HG03342 (cell line): ENCODE data around the gene MORN1.

ENCODE experiments used
- ATAC-seq: cut with Tn5 transposase; IDR thresholded peaks from one replicate; pipeline ENCODE4 v1.9.1; 2021; ENCODE audit warnings: mild to moderate bottlenecking, moderate library complexity; ENCODE audit not compliant: unreplicated experiment

Gene MORN1

DNA sequence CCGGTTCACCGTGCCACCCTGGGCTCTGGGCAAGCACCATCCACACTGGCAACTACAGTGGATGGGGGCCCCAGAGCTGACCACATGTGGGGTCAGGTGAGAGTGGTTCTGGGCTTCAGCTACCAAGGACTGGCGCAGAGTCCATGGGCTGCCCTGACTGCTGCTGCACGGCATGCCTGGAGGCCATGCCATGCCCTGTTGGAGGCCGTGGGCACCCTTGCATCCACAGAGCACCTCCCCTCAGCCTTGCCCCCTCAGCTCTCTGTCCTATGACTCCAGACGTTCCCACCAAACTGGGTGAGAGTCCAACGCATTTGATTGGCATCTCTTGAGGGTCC is 15.5 kb downstream of the MORN1 start:
- no peak for ATAC-seq

- ATAC-seq, result no peak
Measured at GRCh38 chr1:2375246-2375922, 16.0 kb downstream of the MORN1 start.

DNA sequence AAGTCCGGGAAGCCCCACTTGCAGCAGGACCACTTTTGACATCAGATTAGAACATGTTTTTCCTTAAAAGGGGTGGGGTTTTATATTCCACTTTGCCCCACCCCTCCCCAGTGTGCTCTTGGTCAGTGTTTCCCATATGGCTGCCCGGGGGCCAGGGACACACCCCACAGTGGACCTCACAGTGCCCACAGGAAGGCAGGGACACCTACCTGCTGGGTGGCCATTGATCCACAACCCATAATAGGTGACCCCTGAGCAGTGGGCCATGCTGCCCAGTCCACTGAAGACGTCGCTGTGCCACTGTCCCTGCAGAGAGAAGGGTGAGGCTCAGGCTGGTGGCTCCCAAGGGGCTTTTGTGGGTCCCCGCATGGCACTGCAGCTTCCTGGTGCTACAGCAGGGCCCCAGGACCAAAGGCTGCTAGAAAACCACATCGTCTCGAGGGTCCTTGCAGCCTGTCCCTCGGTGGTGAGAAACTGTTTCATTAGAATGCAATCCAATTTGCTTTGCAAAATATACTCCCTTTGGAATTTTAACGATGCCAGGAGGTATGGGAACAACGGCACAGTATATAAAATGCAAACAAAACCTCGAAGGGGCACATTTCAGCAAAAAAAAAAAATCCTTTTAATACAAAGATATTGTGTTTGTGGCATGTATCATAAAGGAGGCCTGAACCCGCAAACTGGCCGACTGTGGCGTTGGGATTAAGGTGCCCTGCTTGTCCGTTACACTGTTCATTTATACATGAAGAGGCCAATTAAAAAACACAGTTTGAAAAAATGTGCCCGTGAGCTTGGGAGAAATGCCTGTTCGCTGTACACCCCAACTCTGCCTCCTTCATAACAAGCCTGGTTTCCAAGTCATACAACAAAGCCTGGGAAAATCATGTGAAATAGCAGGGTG is 16.9 kb downstream of the MORN1 start:
- no peak for ATAC-seq

- no peak for ATAC-seq
Measured at GRCh38 chr1:2373551-2374251, 17.7 kb downstream of the MORN1 start.

DNA sequence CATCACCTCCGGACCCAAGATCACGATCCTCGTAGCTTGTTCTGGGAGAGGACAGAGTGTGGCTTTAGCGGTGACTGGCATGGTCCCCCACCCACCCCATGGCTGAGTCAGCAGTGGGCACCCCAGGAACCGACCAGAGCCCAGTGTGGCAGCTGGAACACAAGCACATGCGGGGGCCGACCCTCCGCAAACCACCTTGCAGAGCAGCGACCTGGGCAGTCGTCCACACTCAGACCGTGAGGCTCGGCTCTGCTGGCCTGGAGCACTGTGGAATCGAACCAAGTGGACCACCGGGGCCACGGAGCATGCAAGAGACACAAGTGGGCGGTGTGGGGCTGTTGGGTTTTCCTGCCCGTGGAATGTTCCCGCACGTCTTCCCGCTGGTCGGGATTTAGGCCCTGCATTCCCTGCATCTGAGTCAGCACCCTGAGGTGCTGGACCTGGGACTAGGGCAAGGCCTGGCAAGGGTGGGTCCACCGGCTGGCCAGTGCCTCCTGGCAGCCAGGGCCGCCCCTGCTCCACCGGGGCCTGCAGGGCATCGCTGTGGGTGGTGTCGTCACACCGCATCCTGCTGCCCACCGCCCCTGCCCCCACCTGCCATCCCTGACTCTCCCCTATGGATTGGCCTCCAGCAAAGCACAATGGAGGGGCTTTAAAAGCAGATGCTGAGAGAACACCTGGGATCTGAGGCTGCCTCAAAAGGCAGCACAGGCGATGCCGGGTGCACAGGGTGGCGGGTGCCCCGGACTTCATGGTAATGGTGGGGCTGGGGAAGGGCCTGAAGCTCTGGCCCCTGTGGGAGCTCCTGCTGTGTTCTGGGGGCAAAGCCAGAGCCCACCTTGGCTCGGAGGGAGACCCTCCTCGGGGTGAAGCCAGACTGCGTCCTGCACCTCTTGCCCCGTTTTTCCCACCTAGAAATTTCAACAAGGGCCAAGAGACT is 18.5 kb downstream of the MORN1 start:
- ATAC-seq, result no peak

DNA sequence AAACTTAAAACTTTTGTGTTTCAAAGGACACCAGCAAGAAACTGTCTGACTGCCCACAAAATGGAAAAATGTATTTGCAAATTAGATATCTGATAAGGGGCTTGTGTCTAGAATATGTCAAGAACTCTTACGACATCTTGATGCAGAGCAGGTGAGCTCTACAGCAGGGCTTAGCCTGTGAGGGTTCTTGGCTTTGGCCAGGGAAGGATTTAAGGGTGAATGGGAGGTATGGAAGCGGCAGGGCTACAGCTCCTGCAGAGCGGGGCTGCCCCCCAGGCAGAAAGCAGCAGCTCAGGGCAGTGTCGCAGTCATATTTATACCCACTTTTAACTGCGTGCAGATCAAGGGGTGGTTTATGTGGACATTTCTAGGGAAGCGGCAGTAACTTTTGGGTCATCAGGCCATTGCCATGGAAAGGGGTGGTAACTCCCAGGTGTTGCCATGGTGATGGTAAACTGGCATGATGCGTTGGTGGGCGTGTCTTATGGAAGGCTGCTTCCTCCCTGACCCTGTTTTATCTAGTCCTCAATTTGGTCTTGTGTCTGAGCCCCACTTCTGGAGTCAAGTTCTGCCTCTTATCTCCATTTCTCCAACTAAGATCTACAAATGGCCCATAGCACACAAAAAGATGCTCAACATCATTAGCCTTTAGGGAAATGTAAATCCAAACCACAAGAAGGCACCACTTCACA is 23.2 kb downstream of the MORN1 start:
- ATAC-seq, result no peak

DNA sequence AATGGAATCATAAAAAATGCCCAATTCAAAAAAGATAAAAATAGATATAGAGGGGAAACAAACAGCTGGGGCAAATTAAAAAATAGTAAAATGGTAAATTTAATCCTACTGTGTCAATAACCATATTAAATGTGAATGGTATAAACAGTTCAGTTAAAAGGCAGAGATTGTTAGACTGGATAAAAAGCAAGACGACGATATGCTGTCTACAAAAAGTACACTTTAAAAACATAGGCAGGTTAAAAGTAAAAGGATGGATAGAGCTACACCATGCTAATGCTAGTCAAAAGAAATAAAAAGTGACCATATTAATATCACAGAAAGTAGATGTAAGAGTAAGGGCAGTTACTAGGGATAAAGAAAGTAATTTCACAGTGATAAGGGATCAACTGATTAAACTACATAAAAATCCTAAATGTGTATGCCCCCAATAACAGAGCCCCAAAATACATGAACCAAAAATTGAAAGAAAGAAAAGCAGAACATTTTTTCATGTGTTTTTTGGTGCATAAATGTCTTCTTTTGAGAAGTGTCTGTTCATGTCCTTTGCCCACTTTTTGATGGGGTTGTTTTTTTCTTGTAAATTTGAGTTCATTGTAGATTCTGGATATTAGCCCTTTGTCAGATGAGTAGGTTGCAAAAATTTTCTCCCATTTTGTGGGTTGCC is 27.4 kb downstream of the MORN1 start:
- ATAC-seq, result no peak

DNA sequence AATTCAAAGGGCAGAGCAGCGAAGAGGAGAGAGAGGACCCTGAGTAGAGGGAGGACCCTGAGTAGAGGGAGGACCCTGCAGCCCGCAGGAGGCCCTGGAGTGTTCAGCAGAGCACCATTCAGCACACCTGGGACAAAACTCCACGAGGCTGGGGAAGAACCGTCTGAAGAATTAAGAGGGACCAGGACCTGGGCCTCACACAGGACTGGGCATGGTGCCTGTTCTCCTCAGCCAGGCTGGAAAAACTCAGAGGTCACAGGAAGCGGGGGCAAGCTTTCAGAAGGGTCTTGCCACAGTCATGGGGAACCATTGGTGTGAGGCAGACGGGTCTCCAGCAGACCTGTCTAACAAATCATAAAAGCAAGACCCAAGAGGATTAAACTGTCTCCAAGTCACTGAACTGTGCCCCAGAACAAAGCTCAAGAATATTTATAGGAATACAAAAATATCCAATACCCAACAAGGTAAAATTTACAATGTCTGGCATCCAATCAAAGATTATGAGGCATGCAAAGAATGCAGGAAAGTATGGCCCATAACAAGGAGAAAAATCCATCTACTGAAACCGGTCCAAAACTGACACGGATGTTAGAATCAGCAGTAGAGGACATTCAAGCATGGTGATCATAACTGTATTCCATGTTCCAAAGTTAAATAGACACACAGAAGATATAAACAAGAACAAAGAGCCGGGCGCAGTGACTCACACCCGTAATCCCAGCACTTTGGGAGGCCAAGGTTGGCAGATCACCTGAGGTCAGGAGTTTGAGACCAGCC is 30.6 kb downstream of the MORN1 start:
- ATAC-seq, result no peak

DNA sequence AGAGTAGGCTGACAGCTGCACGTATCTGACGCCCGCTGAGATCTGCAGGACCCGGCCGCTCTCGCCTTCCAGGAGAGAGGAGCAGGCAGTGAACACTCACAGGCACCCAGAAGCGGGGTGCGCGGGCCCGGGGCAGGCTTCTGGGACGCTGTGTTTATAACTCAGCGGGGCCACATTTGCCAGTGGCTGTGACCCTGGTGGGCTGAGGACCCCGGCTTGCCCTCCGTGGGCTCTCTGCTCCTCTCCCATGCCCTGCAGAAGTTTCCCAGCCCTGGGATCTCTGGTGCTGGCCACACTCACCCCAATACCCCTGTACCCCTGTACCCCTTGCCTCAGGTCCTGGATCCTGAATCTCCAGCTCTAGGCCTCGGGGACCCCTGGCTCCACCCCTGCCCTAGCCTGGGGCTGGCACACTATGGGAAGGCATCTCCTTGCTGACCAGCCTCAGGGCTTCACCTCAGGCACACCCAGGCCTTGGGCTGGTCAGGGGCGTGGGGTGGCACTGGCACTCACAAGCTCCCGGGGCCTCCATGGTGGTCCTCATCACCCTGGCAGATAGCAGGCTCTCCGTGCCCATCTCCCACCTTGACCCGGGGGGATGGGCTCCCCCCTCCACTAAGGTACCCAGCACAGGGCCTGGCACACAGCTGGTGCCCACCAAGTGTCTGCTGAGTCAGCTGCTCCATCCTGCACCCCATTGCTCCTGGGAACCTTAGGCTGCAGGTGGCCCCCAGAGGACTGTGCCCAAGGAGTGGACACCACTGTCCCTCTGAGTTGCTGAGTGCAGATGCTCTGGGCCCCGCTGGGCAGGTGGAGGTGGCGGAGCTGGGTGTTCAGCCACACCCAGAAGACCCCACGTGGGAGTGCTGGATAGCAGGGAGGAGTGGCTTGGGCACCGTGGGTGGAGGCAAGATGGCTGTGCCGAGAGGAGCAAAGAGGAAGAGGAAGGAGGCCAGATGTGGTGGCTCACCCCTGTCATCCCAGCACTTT is 32.4 kb downstream of the MORN1 start:
- no peak for ATAC-seq

- ATAC-seq, result no peak
Measured at GRCh38 chr1:2358072-2358471, 33.3 kb downstream of the MORN1 start.

GRCh38 chr1:2356911-2357845 is 34.2 kb downstream of the MORN1 start:
- no peak for ATAC-seq

DNA sequence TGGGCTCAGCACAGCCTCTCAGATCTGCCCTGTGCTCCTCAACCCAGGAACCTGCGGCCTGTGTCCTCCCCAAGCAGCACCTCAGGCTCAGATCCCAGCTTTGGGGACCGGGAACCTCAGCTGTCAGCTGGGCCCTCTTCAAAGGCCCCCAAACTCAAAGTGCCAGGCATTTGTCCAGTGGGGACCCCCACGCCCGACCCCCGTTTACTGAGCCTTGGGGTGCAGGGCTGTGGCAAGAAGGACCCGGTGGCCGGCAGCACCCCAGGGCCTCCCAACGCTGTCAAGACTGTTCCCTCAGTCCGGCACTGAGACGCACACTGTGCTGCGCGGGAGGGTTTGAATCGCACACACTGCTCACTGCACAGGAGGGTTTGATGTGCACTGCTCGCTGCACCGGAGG is 35.0 kb downstream of the MORN1 start:
- no peak for ATAC-seq

DNA sequence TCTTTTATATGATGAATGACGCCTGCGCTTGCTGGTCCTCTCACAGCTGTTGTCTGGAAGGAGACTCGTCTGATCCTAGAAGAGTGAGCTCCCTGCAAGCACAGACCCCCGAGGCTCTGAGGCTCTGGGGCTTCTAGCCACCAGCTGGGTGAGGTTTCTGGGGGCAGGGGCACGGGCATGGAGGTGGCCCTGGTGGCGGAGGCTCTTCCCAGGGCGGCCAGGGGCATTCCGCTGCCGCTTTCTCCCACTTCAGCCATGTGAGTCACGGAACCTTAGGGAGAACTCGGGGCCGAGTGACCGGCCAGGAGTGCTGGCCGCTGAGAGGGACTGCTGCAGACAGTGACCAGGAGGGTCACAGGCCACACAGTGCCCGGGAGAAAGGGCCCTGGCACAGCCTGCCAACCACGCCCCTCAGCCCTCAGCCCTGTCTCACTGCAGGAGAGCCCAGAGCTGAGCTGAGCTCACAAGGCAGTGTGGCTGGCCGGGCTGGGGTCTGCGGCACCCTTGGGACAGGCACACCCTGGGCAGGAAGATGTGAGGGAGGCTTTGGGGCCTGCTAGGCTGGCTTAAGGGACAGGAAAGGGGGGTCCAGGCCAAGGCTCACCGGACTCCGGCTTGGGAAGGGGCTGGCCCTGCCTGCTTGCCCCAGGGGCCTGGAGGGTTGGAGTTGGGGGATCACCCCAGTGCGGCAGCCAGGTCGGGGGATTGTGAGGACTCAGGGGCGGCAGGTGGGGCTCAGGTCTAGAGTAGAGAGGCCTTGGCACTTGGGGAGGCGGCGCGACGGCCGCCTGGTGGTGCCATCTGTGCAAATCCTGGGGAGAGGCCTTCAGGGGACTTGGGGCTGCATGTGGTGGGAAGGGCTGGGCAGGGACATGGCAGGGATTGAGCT is 35.7 kb downstream of the MORN1 start:
- ATAC-seq, result no peak

DNA sequence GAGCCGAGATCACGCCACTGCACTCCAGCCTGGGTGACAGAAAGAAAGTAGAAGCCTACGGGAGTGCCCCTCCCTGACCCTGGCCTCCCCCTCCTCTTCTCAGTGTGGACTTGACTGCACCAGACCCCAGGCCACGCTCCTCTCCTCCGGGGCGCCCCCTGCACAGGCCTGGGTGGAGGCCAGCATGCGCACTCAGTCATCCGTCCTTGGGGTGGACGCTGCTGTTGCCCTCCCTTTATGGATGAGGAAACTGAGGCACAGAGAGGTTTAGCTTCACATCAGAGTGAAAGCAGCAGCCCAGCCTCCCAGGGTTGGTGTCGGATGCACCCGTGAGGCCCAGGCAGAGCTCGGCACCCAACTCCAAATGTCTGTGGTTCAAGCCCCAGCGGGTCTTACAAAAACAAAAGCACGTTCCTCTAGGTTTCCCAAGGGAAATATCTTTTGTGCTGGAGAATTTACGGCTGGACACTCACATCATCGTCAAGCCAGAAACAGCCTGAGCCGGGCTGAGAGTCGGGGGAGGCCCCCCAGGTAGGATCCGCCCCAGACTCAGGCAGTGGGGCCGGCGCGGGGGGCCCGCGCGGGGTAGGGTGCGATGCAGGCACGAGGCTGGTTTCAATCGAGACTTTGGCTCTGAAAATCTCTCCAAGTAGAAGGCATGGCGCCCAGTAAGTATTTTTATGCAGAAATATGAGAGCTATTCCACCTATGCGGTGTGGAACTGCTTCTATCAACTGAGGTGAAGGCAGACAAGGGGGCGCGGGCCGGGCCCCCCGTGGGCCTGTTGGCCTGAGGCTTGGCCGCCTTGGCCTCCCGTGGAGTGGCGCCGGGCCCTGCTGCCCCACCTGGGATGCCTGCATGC is 36.6 kb downstream of the MORN1 start:
- ATAC-seq, result no peak
